Body of pancreas (tissue), 4 donors: ENCODE measurements around the gene AXL.

Experiments used
- POLR2A ChIP-seq, 3 donors: fragments of 450-650 bp; IDR thresholded peaks; one replicate each; pipeline ENCODE4 v1.6.1; 2016; ENCODE audit warnings: antibody characterized with exemption in 3 of 3, mild to moderate bottlenecking in 2 of 3
- TF ChIP-seq, protein P1 (sequence below), 7 experiments: fragments of 450-650 bp in 4 of 7; fragments of 200-600 bp in 3 of 7; sonication (generic) in 3 of 7; IDR thresholded peaks; one replicate each; pipeline ENCODE4 v1.5.1; 2016 to 2019; ENCODE audit warnings: antibody characterized with exemption in 7 of 7

- TF ChIP-seq, protein P1, sequence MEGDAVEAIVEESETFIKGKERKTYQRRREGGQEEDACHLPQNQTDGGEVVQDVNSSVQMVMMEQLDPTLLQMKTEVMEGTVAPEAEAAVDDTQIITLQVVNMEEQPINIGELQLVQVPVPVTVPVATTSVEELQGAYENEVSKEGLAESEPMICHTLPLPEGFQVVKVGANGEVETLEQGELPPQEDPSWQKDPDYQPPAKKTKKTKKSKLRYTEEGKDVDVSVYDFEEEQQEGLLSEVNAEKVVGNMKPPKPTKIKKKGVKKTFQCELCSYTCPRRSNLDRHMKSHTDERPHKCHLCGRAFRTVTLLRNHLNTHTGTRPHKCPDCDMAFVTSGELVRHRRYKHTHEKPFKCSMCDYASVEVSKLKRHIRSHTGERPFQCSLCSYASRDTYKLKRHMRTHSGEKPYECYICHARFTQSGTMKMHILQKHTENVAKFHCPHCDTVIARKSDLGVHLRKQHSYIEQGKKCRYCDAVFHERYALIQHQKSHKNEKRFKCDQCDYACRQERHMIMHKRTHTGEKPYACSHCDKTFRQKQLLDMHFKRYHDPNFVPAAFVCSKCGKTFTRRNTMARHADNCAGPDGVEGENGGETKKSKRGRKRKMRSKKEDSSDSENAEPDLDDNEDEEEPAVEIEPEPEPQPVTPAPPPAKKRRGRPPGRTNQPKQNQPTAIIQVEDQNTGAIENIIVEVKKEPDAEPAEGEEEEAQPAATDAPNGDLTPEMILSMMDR (IDR thresholded peaks at IDR 0.05): no peak
- TF ChIP-seq POLR2A (IDR thresholded peaks at IDR 0.05): no peak
Observed at GRCh38 chr19:41203371-41203770, 15.7 kb upstream of the AXL start.
